ENCODE data around the gene STK11IP.

Gene STK11IP

DNA sequence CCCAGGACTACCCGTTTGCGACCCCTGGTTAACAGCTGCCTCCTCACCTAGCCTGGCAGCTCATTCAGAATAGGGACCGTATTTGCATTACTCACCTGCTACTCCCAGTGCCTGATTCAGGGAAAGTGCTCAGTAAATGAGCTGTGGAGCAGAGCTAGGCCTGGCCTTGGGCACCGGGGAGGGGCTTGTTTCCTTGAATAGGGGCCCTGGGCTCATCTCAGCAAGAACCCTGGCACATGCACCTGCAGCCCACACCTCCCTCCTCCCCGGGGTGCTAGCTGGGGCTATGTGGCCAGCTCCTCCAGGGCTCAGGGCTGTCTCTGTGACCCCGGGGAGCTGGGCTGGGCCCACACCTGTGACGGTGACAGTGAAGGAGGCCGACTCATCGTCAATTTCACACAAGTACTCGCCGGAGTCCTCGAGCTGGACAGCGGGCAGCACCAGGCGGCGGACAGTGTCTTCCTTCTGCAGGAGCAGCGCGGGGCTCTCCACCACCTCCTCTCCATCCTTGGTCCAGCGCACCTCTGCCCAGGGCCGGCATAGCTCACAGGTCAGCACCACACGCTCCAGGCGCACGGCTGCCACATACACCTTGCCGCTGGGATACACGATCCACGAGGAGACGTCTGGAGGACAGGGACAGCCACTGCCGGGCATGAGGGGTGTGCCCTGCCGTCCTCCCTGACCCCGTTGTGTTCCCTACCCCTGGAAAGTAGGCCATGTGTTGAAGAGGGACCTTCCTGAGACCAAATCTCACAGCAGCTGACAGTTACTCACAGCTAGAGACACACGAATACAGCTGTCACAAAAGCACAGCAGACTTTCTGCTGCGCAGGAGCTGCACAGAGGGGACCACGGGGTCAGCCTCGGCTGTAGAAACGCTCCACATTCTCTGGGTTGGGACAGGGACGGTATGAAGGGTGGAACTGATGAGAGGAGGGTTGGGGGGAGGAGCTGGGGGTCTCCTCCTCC, 35.3 kb upstream of the STK11IP start:
- no peak for DNase-seq

DNA sequence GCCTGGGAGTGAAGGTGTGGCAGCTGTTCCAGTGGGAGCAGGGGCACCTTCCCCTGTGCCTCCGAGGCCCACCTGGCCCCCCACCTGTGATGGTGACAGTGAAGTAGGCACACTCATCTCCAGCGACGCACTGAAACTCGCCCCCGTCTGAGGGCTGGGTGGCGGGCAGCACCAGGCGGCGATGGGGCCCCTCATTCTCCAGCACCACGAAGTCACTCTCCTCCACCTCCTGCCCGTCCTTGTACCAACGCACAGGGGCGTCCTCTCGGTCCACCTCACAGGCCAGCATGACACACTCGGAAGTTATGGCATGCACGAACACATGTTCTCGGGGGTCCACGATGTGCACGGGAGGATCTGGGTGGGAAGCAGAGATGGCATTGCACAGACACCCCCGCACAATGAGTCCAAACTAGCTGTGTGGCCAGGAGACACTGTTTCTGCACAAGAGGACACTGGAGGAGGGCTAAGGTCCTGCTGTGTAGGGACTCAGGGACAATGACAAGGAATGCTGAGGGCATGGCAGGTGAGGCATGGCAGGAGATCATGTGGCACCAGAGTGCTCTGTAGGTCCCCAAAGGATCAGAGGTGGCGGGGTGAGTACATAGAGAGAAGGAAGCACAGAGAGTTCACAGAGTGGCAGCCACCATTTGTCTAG, 34.3 kb upstream of the STK11IP start:
- DNase-seq, result no peak

DNA sequence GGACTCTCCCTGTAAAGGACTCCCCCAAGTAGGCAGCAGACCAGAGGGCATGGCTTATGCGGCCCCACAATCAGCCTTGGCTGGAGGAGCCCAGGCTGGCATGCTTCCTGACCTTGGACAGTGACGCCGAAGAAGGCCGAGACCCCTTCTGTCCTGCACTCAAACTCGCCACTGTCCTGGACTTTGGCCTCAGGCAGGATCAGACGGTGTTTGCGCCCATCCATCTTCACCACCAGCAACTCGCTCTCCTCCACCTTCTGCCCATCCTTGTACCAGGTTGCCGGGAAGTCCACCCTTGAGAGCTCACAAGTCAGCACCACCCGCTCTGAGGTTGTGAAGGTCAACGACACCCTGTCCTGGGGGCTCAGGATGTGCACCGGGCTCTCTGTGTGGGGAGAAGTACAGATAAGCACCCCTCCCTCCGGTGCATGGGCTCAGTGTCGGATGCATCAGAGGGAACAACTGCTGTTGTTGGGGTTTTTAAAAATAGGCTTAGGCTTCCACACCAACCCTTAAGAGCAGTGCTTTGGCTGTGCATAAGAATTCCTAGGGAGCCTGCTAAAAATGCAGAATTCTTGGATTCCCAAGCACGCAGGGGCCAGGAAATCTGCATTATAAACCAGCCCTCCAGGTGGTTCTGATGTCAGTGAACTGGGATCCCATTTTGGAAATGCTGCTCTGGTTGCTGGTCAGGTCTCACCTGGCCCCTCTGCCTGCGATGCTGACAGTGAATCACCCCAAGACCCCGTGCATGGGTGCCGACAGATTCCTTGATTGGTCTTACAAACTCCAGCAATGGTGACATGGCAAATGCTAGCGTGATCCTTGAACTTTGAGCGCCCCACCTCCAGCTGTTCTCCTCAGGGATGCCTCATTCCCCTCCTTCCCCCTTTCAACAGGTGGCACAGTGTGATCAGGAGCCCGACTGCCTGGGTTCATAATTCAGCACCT, 32.3 kb upstream of the STK11IP start:
- DNase-seq, result no peak

DNA sequence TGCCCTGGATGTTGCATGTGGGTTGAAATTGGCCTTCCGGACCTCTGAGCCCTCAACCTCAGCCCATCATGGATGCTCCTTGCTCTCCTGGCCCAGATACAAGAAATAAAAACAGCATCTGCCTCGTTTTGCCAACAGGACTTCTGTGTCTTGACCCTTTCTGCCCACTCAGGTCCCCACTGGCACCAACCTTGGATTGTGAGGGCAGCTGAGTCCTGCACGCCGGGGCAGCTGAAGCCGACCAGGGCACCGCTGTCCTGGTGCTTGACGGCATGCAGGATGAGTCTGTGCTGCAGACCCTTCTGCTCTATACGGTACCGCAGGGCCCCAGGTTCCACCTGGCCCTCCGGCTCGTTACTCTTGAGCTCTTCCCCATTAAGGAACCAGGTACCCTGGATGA, 31.0 kb upstream of the STK11IP start:
- DNase-seq, result no peak

DNA sequence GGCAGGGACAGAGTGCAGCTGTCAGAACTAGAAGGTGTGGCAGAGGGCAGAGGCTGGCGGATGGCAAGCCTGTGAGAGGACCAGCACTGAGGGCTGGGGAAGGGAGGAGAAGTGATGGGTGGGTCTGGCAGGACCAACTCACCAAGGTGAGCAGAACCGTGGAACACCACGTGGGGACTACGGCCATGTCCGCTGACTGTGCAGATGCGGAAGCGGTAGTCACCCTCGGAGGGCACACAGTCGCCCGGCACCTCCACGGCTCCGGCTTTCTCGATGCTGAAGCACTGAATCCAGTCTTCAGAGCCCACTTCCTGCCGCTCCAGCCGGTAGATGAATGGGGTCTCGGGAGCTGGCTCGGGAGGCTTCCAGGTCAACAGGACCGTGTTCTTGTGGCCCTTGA, 30.5 kb upstream of the STK11IP start:
- no peak for DNase-seq

DNA sequence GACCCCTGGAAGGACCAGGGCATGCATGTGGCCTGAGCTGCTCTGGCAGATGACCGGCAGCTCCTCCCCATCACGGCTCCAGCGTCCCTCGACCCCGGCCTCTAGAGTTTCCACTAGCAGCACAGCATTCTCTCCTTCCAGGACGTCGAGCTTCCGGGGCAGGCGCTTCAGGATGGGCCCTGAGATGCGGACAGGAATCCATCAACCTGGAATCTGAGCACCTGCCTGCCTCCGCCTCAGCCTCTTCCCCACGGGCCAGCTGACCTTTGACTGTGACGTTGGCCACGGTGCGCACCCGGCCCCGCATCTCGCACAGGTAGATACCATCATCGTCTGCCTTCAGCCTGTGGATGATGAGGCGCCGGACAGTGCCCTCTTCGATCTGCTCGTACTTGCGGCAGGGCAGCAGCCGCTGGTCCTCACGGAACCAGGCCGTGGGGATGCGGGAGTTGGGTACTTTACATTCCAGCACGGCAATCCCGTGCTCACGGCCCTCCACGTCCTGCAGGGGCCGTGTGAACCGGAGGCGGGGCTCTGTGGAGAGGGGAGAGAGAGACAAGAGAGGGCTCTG, 29.8 kb upstream of the STK11IP start:
- DNase-seq, result no peak

DNA sequence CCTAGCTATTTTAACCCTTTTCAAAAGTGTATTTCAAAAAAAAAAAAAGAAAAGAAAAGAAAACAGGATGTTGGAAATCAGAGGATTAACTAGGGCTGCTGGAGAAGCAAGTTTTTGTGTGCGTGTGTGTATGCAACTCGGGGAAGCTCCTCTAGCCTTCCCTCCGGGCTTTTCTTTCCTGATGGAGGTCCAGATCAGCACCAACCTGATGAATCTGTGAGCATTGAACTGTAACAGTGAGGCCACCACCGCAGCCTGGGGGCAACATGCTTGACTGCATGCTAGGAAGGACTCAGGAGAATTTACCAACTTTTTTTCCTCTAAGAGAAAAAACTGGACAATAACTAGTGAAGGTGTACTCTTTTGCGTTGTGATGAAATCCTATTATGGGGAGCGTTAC, 28.6 kb upstream of the STK11IP start:
- DNase-seq, result no peak

DNA sequence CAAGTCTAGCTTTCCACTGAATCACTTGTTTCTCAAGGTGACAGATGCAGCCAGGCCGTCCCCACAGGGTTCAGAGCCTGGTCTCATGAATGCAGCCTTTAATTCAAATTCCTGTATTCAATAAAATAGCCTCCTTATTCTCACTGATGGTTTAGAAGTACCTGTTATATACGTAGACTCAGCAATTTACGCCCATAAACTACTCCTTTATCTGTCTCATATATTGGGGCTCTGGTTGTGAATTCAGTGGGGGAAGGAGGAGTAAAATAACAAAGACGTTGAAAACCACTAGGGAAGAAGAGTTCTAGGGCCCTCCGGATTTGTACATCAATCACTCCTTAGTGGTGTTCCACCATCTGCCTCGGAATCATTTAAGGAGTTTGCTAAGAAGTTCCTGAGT, 28.0 kb upstream of the STK11IP start:
- no peak for DNase-seq

DNA sequence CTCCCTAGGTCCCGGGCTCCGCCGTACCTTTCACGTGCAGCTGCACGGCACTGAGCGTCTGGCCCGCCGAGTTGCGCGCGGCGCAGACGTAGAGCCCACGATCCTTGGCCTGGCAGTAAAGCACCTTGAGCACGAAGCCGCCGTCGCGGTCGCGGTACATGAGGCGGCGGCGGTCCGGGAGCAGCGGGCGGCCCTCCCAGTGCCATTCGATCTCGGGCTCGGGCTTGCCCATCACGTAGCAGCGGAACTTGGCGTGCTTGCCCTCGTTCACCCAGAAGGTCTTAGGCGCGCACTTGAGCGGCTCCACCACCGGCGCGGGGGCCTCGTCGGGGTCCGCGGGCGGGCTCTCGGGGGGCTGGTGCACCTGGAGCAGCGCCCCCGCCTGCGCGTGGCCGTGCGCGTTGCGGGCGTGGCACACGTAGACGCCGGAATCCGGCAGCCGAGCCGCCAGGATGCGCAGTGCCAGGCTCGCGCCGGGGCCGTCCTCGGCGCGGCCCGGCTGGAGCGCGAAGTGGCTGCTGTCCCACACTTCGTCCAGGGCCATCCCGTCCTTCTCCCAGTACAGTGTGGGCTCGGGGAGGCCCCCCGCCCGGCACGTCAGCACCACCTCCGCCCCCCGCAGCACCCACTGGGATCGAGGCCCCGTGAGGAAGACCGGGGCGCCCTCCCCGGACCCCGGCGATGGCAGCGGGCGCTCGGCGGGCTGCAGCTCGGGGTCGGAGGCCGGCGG, 27.3 kb upstream of the STK11IP start:
- DNase-seq, result no peak

DNA sequence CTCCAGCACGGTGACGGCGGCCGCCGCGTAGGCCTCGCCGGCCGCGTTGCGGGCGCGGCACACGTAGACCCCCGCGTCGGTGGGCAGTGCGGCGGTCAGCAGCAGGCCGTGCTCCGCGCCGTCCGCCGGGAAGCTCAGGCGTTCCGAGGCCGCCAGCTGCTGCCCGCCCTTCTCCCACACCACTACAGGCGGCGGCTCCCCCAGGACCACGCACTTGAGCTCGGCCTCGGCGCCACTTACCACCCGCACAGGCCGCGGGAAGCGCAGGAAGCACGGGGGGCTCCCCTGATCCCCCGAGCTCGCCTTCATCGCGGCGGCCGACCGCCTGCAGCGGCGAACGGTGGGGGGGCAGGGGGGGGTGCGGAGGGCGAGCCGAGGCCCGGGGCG, 26.7 kb upstream of the STK11IP start:
- no peak for DNase-seq

DNA sequence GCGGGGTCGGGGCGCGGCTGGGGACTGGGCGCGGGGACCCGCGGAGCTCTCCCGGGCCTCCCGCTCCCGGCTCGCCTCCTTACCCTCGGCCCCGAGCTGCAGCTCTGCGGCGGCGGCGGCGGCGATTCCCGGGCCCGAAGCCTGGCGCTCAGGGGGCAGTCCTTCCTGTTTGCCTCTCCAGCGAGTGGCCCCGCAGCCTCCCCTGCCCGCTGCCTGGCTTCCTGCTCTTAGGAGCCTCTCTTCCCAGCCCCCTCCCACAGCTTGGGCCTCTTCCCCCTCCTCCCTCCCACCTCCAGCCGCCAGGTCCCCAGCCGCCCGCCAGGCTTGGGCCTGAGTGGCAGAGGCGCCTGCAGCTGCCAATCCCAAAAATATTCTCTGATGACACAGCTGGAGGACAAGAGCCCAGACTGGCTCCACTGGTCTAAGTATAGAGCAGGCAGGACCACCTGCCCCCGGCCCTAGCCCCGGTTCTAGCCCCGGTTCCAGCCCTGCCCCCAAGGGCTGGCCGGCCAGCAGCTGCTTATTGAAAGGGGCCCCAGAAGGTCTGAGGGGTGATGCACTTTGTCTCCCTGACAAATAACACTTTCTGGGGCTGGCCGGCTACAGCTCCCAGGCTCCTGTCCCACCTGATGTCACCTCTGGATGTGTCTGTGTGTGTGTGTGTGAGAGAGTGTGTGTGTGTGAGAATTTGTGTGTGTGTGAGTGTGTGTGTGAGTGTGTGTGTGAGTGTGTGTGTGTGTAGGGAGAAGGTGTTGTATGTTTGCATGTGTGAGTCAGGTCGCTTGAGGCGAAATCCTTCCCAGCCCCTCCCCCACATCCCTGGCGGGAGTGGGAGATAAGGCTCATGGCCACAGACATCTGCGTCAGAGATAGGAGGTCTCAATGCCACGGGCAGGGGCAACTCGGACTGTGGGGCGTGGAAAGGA, 26.1 kb upstream of the STK11IP start, which contains the start of gene OBSL1:
TSS of gene OBSL1 (minus strand) at position 229 of the 926 bp plus-strand sequence. CDS start 307 bp downstream, outside the sequence.
- DNase-seq, result no peak

DNA sequence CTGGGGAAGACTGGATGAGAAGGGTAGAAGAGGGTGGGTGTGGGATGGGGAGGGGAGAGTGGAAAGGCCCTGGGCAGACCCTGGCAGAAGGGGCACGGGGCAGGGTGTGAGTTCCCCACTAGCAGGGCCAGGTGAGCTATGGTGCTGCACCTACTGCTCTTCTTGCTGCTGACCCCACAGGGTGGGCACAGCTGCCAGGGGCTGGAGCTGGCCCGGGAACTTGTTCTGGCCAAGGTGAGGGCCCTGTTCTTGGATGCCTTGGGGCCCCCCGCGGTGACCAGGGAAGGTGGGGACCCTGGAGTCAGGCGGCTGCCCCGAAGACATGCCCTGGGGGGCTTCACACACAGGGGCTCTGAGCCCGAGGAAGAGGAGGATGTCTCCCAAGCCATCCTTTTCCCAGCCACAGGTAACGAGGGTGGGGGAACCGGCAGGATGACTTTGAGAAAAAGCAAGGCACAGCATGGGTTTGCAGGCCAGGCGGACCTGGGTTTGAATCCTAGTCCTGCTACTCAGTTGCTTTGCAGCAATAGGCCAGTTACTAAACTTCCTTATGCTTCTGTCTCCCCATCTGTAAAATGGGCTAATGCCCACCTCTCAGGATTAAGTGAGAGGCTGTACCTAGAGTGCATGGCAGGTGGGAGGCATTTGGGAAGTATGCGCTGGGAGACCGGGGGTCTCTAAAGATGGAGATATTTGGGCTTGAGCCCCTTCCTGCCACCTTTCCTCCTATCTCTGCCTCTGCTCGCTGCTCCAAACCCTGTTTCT, 25.2 kb upstream of the STK11IP start, which contains the start of gene INHA:
TSS of gene INHA (plus strand) at position 74 of the 765 bp plus-strand sequence. CDS start at position 139, 65 bp downstream.
- no peak for DNase-seq

DNA sequence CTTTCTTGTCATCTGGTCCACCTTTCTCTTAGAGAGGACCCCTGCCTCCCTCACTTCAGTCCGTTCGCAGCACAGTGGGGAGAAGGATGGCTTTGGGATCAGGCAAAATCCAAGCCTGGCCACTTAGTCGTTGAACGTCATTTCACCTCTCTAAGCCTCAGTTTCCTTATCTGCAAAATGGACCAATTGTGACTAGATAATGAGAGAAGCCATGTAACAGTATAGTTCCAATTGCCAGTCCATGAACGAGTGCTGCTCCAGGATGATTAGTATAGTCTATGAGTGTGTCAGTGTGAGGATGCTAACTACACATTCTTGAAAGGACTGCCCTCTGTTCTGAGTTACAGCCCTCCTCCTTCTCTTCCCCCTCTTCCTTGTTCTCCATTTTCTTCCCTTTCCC, 24.5 kb upstream of the STK11IP start:
- no peak for DNase-seq

DNA sequence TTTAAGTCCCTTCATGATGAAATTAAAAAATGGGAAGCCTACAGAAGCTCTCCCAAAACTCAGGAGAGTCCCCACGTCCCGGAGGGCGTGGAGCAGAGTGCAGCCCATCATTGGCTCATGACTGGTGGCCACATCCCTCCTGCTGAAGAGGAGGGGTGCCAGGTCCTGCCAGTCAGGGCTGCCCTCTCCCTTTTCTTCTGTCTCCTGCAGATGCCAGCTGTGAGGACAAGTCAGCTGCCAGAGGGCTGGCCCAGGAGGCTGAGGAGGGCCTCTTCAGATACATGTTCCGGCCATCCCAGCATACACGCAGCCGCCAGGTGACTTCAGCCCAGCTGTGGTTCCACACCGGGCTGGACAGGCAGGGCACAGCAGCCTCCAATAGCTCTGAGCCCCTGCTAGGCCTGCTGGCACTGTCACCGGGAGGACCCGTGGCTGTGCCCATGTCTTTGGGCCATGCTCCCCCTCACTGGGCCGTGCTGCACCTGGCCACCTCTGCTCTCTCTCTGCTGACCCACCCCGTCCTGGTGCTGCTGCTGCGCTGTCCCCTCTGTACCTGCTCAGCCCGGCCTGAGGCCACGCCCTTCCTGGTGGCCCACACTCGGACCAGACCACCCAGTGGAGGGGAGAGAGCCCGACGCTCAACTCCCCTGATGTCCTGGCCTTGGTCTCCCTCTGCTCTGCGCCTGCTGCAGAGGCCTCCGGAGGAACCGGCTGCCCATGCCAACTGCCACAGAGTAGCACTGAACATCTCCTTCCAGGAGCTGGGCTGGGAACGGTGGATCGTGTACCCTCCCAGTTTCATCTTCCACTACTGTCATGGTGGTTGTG, 23.0 kb upstream of the STK11IP start:
- no peak for DNase-seq

DNA sequence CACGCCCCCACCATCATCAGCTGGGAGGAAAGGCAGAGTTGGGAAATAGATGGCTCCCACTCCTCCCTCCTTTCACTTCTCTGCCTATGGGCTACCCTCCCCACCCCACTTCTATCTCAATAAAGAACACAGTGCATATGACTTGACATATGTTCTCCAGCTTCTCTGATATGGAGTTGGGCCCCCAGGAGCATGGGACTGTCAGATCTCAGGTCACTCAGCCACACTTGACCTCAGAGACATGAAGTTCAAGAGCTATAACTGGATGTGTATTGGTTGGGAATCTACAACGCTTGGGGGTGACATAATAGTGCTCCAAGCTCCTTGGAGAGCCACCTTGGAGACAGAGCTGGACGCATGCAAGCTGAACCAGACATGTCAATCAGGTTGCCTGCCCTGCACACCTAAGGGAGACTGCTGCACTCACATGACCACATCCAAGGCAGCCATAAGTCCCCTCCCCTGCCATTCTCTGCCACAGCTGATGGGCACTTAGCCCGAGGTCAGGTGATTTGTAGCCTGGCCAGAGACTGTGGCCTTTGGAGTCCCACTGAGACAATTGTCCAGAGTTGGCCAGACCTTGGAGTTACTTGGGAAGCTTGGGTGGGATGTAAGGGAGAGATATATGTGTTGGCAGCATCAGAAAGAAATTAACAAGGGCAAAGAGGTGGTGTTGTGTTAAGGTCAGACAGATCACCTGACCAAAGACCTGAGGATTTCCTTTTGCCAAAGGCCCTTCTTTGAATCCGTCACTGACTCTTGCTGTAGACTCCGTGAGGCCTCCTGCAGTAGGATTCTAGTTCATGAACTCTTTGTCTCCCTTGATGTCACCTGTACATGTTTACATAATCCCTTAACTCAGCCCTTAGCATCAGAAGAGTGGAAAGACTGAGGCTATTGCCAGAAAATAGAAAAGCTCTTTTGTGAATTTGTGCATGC, 21.8 kb upstream of the STK11IP start:
- no peak for DNase-seq

DNA sequence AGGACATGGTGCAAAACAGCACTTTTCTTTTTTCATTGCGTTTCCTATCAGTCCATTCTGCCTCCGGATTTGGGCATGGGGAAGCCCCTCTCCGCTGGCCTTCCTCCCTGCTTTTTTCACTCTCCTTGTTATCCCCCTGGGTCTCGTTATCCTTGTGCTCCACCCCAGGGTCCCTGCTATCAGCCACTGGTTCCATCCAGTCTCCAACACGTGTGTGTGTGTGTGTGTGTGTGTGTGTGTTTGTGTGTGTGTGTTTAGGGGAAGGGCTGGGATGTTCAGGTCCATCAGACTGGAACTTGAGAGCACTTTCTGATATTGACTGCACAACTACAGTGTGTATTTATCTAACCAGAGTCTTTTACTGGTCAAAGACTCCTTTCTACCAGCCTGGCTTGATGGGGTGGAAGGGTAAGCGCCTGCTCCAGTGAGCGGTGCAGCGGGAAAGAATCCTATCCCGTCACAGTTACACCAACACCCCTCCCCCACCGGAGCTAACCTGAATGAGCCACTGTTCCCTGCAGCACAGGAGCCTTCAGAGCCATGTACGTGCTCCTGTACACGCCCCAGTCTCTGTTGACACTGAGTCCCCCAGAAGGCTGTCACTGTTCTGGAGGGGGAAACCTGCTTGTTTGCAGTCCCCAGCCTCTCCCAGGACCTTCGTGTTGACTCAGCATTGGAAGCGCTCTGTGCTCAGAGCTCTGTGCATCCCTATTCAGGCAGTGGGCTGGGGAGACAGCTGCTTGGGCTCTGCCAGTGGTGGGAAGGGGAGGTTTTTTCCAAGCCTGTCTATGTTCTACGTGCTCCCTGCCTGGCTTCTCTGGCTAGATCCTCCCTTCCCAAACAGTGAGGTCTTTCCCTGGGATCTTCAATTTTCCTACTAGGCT, 20.9 kb upstream of the STK11IP start:
- DNase-seq, result no peak
